ENCODE measurements around the gene SYNRG.

SYNRG gene

GRCh38 chr17:37605081-37605480 is 4.1 kb downstream of the SYNRG start:
- H3K27ac ChIP-seq (ENCODE audit: low read depth, low read length) = no peak overlapping the region
- peaks cover 9% of the 10 kb centered on the region for H3K36me3 ChIP-seq (ENCODE audit: insufficient read depth, low read length)
- H3K79me2 ChIP-seq (ENCODE audit: control insufficient read depth, insufficient read depth, low read length, unreplicated experiment) = peaks cover 57% of the 10 kb centered on the region
- H2AFZ ChIP-seq (ENCODE audit: low read length, unreplicated experiment) = no peak overlapping the region
- no peak overlapping the region for H3K4me3 ChIP-seq (ENCODE audit: low read depth, low read length)
- peaks cover 12% of the 10 kb centered on the region for H3K4me1 ChIP-seq (ENCODE audit: control insufficient read depth, insufficient read depth, low read length, unreplicated experiment)
- H3K27me3 ChIP-seq (ENCODE audit: insufficient read depth, low read length) = no peaks in the 10 kb centered on the region

GRCh38 chr17:37604556-37604955 is 4.7 kb downstream of the SYNRG start:
- peaks cover 13% of the 10 kb centered on the region for H3K36me3 ChIP-seq (ENCODE audit: insufficient read depth, low read length)
- H3K4me1 ChIP-seq (ENCODE audit: control insufficient read depth, insufficient read depth, low read length, unreplicated experiment) = peaks cover 12% of the 10 kb centered on the region
- H3K79me2 ChIP-seq (ENCODE audit: control insufficient read depth, insufficient read depth, low read length, unreplicated experiment) = peaks cover 57% of the 10 kb centered on the region
- no peaks in the 10 kb centered on the region for H3K27me3 ChIP-seq (ENCODE audit: insufficient read depth, low read length)
- no peak overlapping the region for H3K27ac ChIP-seq (ENCODE audit: low read depth, low read length)
- no peak overlapping the region for H2AFZ ChIP-seq (ENCODE audit: low read length, unreplicated experiment)
- H3K4me3 ChIP-seq (ENCODE audit: low read depth, low read length) = no peak overlapping the region

DNA sequence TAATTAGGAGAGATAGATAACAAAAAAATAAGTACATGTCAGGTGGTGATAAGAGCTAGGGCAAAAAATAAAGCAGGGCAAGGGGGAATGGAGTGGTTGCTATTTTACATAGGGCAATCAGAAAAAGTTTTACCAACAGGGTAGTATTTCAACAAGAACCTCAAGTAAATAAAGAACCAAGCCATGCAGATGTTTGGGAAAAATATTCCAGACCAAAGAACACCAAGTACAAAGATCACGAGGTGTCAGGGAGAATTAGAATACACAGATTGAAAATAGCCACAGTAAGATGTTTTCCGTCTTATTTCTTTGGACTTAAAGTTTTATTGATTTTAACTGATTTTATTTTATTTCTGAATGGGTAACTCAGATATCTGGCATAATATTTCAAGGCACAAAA is 11.1 kb downstream of the SYNRG start:
- no peak overlapping the region for H3K27ac ChIP-seq (ENCODE audit: low read depth, low read length)
- H3K36me3 ChIP-seq (ENCODE audit: insufficient read depth, low read length) = peaks cover 18% of the 10 kb centered on the region
- H2AFZ ChIP-seq (ENCODE audit: low read length, unreplicated experiment) = no peak overlapping the region
- H3K27me3 ChIP-seq (ENCODE audit: insufficient read depth, low read length) = no peaks in the 10 kb centered on the region
- H3K4me1 ChIP-seq (ENCODE audit: control insufficient read depth, insufficient read depth, low read length, unreplicated experiment) = no peaks in the 10 kb centered on the region
- no peak overlapping the region for H3K4me3 ChIP-seq (ENCODE audit: low read depth, low read length)
- H3K79me2 ChIP-seq (ENCODE audit: control insufficient read depth, insufficient read depth, low read length, unreplicated experiment) = peaks cover 6% of the 10 kb centered on the region

- Histone ChIP-seq H3K27me3 (ENCODE audit: insufficient read depth, low read length) (no peaks in the 10 kb centered on the region), H2AFZ (ENCODE audit: low read length, unreplicated experiment) (no peak overlapping the region), H3K4me3 (ENCODE audit: low read depth, low read length) (no peak overlapping the region), H3K79me2 (ENCODE audit: control insufficient read depth, insufficient read depth, low read length, unreplicated experiment) (peaks cover 15% of the 10 kb centered on the region), H3K36me3 (ENCODE audit: insufficient read depth, low read length) (peaks cover 15% of the 10 kb centered on the region), H3K4me1 (ENCODE audit: control insufficient read depth, insufficient read depth, low read length, unreplicated experiment) (peaks cover 5% of the 10 kb centered on the region), H3K27ac (ENCODE audit: low read depth, low read length) (no peak overlapping the region)
Measured at GRCh38 chr17:37592291-37592690, 16.9 kb downstream of the SYNRG start.

DNA sequence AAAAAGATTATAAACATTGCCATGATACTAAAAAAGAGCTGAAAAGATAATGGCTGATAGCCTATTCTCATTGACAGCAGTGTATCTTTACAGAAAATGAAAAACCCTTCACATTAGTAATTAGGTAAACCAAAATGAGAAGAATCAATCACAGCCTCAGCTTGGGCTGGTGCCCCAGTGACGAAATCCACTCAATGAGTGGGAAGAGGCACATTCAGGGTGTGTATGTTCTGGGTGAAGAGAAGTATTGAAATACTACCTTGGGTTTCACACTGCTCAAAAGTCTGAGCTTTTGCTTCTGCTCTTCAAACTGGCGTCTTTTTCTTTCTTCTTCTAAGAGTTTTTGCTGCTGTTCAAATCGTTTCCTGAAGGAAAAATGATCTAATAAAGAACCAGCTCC is 24.2 kb downstream of the SYNRG start:
- no peak overlapping the region for H3K27ac ChIP-seq (ENCODE audit: low read depth, low read length)
- no peak overlapping the region for H3K4me3 ChIP-seq (ENCODE audit: low read depth, low read length)
- H2AFZ ChIP-seq (ENCODE audit: low read length, unreplicated experiment) = no peak overlapping the region
- no peaks in the 10 kb centered on the region for H3K27me3 ChIP-seq (ENCODE audit: insufficient read depth, low read length)
- peaks cover 18% of the 10 kb centered on the region for H3K36me3 ChIP-seq (ENCODE audit: insufficient read depth, low read length)
- no peaks in the 10 kb centered on the region for H3K4me1 ChIP-seq (ENCODE audit: control insufficient read depth, insufficient read depth, low read length, unreplicated experiment)
- peaks cover 13% of the 10 kb centered on the region for H3K79me2 ChIP-seq (ENCODE audit: control insufficient read depth, insufficient read depth, low read length, unreplicated experiment)

DNA sequence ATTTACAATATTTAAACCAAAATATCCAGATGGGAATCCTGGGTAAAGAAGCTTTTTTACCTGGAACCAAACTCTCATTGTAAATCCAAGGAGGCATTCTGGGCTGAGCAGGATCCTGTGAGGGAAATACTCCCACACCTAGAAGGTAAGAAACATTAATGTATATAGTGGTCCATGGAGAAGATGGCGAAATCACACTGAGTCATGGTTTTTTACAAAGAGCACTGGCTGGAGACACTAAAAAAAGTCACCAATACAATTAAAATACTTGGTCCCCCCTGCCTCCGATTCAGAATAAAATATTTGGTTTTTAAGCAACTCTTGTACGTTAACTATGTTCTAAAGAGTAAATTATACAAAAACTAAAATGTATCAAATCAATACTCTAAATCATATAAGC is 32.9 kb downstream of the SYNRG start:
- Histone ChIP-seq H3K4me3 (ENCODE audit: low read depth, low read length) (no peak overlapping the region), H3K36me3 (ENCODE audit: insufficient read depth, low read length) (peaks cover 23% of the 10 kb centered on the region), H3K79me2 (ENCODE audit: control insufficient read depth, insufficient read depth, low read length, unreplicated experiment) (no peaks in the 10 kb centered on the region), H3K27me3 (ENCODE audit: insufficient read depth, low read length) (no peaks in the 10 kb centered on the region), H3K27ac (ENCODE audit: low read depth, low read length) (no peak overlapping the region), H2AFZ (ENCODE audit: low read length, unreplicated experiment) (no peak overlapping the region), H3K4me1 (ENCODE audit: control insufficient read depth, insufficient read depth, low read length, unreplicated experiment) (no peaks in the 10 kb centered on the region)

GRCh38 chr17:37574427-37574826 is 34.8 kb downstream of the SYNRG start:
- Histone ChIP-seq H2AFZ (ENCODE audit: low read length, unreplicated experiment) (no peak overlapping the region), H3K4me3 (ENCODE audit: low read depth, low read length) (no peak overlapping the region), H3K4me1 (ENCODE audit: control insufficient read depth, insufficient read depth, low read length, unreplicated experiment) (no peaks in the 10 kb centered on the region), H3K79me2 (ENCODE audit: control insufficient read depth, insufficient read depth, low read length, unreplicated experiment) (no peaks in the 10 kb centered on the region), H3K27ac (ENCODE audit: low read depth, low read length) (no peak overlapping the region), H3K36me3 (ENCODE audit: insufficient read depth, low read length) (peaks cover 23% of the 10 kb centered on the region), H3K27me3 (ENCODE audit: insufficient read depth, low read length) (no peaks in the 10 kb centered on the region)

DNA sequence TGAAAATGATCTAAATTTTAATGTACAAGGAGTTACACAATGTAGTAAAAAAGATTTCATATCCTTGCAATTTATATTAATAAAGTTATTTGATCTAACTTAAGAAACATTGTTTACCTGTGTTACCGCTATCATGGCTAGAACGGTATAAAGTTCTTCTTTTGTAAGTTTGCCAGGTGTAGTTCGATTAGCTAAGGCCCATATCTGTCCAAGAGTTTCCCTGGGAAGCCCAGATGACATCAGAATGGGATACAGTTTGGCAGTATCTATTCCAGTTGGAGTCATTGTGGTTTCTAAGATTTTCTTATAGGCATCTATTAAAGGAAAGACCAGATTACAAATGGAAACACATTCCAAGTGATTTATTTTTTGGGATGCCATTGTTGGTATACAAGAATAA is 37.5 kb downstream of the SYNRG start:
- Histone ChIP-seq H3K27me3 (ENCODE audit: insufficient read depth, low read length) (no peaks in the 10 kb centered on the region), H3K4me3 (ENCODE audit: low read depth, low read length) (no peak overlapping the region), H3K27ac (ENCODE audit: low read depth, low read length) (no peak overlapping the region), H3K79me2 (ENCODE audit: control insufficient read depth, insufficient read depth, low read length, unreplicated experiment) (no peaks in the 10 kb centered on the region), H2AFZ (ENCODE audit: low read length, unreplicated experiment) (no peak overlapping the region), H3K4me1 (ENCODE audit: control insufficient read depth, insufficient read depth, low read length, unreplicated experiment) (no peaks in the 10 kb centered on the region), H3K36me3 (ENCODE audit: insufficient read depth, low read length) (peaks cover 24% of the 10 kb centered on the region)

DNA sequence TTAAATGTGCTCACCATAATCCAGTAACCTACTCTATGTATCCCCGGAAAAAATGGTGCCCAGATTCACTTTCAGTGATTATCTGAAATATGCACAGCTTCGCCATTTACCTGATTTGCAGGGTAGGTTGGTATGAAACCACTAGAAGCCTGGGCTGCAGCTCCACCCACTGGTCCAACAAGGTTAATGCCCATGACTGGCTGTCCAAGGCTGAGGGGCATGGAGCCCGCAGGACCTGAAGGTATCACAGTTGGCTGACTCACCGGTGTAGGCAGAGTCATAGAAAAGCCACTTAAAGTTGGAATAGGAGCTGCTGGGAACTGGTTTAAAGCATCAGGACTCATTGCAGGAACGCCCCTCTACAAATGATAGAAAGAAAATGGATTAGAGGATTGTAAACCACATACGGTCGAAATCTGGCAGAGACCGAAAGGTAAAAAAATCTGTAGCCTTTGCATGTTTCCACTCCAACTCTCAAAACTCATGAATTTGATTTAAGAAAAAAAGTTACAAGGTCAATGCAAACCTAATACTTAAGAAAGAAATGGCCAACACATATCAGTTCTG is 38.6 kb downstream of the SYNRG start:
- Histone ChIP-seq H3K27ac (ENCODE audit: low read depth, low read length) (no peak overlapping the region), H3K4me3 (ENCODE audit: low read depth, low read length) (no peak overlapping the region), H3K27me3 (ENCODE audit: insufficient read depth, low read length) (no peaks in the 10 kb centered on the region), H3K36me3 (ENCODE audit: insufficient read depth, low read length) (peaks cover 22% of the 10 kb centered on the region), H2AFZ (ENCODE audit: low read length, unreplicated experiment) (no peak overlapping the region), H3K4me1 (ENCODE audit: control insufficient read depth, insufficient read depth, low read length, unreplicated experiment) (no peaks in the 10 kb centered on the region), H3K79me2 (ENCODE audit: control insufficient read depth, insufficient read depth, low read length, unreplicated experiment) (no peaks in the 10 kb centered on the region)

- Histone ChIP-seq H3K27ac (ENCODE audit: low read depth, low read length) (no peak overlapping the region), H3K4me3 (ENCODE audit: low read depth, low read length) (no peak overlapping the region), H3K79me2 (ENCODE audit: control insufficient read depth, insufficient read depth, low read length, unreplicated experiment) (no peaks in the 10 kb centered on the region), H2AFZ (ENCODE audit: low read length, unreplicated experiment) (no peak overlapping the region), H3K4me1 (ENCODE audit: control insufficient read depth, insufficient read depth, low read length, unreplicated experiment) (no peaks in the 10 kb centered on the region), H3K36me3 (ENCODE audit: insufficient read depth, low read length) (peaks cover 10% of the 10 kb centered on the region; the same call in 1 of the 2 replicates), H3K27me3 (ENCODE audit: insufficient read depth, low read length) (no peaks in the 10 kb centered on the region)
Measured at GRCh38 chr17:37568350-37569053, 40.7 kb downstream of the SYNRG start.

- H3K79me2 ChIP-seq (ENCODE audit: control insufficient read depth, insufficient read depth, low read length, unreplicated experiment) = no peaks in the 10 kb centered on the region
- H3K27me3 ChIP-seq (ENCODE audit: insufficient read depth, low read length) = no peaks in the 10 kb centered on the region
- no peak overlapping the region for H3K27ac ChIP-seq (ENCODE audit: low read depth, low read length)
- H3K36me3 ChIP-seq (ENCODE audit: insufficient read depth, low read length) = peaks cover 10% of the 10 kb centered on the region; the same call in 1 of the 2 replicates
- no peak overlapping the region for H2AFZ ChIP-seq (ENCODE audit: low read length, unreplicated experiment)
- no peaks in the 10 kb centered on the region for H3K4me1 ChIP-seq (ENCODE audit: control insufficient read depth, insufficient read depth, low read length, unreplicated experiment)
- H3K4me3 ChIP-seq (ENCODE audit: low read depth, low read length) = no peak overlapping the region
Measured at GRCh38 chr17:37567538-37567937, 41.7 kb downstream of the SYNRG start.
